ENCODE data around the gene CDON.
"Not testable (repeated sequence)": the region's sequence is repeated elsewhere in the genome, so short reads cannot be mapped to it uniquely, and the experiment has no call there.

- TF ChIP-seq CTCF (IDR thresholded peaks at IDR 0.05); EZH2 (IDR thresholded peaks at IDR 0.05; ENCODE audit: borderline replicate concordance, insufficient read depth, low read depth, low read length, poor library complexity, severe bottlenecking): not testable (repeated sequence)
Observed at GRCh38 chr11:125985956-125986355, 76.7 kb downstream of the CDON start.
